ENCODE measurements around the gene INSRR.

Gene INSRR

DNA sequence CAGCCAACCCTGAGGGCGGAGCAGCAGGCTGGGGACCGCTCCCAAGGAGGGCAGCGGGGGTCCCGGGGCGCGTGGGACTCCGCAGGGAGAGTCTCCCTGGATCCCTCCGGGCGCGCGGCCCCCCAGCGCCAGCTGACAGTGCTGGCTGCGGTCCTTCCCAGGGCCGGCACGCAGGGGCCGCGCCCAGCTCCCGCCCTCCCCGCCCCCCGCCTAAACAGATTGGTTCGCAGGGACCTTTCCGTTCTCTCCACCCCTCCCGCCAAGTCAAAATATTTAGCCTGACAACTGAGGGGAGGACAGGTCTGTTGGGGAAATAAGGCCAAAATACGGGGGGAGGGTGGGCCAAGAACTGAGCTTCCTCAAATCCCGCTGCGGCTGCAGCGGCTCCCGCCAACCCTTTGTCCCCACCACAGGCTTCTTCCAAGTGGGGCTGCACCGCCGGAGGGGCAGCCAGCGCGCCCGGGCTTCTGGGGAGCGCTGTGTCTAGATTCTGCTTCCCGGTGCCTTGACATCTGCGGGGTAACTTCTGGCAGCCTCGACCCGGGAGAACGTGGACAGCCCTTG lies at the start of gene INSRR:
TSS of gene INSRR (minus strand) at position 159 of the 564 bp plus-strand sequence. CDS start 496 bp downstream, outside the sequence.
- DNase-seq (ENCODE audit: low read depth) = no peak

DNA sequence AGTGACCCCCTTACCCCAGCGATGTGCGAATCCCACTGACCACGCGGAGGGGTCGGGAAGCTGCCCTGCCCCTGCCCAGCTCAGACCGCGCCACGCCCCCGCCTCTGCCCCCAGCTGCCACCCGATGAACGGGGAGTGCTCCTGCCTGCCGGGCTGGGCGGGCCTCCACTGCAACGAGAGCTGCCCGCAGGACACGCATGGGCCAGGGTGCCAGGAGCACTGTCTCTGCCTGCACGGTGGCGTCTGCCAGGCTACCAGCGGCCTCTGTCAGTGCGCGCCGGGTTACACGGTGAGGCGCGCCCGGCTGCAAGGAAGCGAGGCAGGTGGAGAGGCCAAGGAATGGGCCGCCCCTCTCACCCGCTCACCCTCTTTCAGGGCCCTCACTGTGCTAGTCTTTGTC lies 49.6 kb upstream of the INSRR start:
- no peak for DNase-seq (ENCODE audit: low read depth)

DNA sequence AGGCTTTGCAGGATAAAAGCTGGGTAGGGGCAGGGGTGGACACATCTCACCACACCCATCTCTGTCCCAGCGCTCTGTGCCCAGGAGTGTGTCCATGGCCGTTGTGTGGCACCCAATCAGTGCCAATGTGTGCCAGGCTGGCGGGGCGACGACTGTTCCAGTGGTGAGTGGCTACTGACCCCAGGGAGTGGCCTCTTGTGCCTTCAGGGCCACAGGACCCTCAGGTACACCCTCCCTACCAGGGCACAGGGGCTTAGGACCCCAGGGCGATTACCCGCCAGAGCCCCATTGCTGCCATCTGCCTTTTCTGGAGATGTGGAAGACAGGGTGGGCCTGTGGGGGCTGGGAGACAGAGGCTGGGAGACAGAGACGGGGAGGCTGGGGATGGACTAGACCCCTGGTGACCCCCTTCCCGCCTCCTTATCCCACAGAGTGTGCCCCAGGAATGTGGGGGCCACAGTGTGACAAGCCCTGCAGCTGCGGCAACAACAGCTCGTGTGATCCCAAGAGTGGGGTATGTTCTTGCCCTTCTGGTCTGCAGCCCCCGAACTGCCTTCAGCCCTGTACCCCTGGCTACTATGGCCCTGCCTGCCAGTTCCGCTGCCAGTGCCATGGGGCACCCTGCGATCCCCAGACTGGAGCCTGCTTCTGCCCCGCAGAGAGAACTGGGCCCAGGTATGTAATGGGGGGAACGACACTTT lies 47.4 kb upstream of the INSRR start:
- DNase-seq (ENCODE audit: low read depth) = no peak

DNA sequence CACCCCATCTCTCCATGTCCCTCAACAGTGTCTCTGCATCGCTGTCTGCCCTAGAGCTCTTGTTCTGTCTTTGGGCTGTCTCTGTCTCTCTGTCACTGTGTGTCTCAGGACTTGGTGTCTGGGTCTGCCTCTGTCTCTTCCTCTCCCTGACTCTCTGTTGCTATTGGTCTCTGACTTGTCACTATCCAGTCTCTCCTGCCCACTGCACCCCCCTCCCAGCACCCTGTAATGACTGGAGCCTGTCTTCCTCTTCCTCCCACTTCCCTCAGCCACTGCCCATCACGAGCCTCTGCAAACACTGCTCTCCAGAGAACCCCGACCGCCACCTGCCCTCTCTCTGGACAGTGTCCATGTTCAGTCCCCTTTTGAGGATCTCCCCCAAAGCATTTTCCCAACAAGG lies 46.7 kb upstream of the INSRR start:
- no peak for DNase-seq (ENCODE audit: low read depth)

DNA sequence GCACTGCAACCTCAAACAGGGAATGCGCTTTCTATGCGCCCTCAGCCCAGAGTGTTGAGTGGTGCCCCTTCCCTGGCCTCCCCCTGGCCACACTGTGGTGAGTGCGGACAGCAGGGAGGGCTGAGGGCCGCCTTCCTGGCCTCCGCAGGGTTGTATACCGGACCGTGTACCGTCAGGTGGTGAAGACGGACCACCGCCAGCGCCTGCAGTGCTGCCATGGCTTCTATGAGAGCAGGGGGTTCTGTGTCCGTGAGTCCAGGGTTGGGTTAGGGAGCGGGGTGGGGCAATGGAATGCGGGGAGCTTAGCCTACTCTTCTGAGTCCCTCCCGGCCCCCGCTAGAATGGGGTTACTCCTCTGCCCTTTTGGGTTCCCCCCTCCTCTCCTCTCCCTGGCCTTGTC lies 46.3 kb upstream of the INSRR start:
- no peak for DNase-seq (ENCODE audit: low read depth)

DNA sequence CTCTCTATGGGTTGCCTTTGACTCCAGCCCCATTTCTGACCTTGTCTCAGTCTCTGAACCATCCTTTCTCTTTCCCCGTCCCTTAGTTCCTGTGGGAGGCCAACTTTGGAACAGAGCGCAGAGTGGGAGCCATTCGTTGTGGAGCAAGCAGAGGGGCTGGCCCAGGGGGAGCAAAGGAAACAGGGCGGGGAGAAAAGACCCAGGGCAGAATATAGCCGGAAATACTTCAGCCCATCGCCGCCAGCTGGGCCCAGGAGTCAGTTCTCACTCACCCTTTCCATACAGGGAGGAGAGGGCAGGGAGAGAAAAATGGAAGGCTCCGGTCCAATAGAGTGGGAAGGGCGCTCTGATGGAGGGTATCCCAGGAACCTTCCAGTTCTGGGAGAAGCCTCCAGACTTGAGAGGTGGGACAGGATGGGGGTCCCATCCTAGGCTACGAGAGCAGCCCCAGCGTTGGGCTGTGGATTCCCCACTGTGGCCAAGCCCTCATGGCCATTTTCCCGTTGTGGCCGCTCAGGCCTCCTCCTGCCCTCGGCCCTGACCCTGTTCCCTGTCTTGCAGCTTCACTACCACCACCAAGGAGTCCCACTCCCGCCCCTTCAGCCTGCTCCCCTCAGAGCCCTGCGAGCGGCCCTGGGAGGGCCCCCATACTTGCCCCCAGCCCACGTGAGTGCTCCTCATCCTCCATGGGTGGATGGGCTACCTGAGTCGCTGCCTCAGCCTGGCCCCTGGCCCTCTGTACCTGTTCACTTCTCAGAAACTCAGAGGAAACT lies 45.5 kb upstream of the INSRR start:
- DNase-seq (ENCODE audit: low read depth) = no peak

DNA sequence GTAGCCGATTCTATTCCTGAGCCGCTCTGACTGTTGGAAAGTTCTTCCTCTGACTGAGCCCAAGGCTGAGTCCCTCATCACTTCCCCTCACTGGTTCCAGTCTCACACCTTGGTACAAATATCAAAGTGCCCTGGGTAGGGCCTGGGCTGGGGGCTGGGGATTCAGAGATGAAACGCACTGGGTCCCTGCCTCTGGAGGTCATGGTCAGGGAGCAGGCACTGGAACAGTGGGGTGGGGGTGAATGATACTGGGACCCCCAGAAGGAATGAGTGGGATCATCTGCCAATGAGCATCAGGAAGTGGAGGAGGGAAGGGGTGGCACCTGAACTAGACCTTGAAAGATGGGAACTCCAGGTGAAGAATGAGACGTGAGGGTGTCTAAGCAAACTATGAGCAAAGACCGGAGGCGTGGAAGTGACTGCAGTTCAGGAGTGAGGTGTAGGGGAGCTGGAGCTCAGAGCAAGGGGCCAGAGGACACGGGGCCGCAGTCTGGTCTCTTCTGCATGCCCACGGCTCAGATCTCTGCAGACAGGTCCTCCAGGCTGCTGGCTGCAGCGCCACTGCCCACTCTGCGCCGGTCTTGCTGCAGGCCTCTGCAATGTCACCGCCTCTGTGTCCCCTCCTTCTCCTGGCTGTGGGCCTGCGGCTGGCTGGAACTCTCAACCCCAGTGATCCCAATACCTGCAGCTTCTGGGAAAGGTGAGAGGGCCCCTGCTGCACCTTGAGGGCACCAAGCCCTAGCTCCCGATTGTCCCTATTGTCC lies 44.6 kb upstream of the INSRR start:
- DNase-seq (ENCODE audit: low read depth) = no peak

DNA sequence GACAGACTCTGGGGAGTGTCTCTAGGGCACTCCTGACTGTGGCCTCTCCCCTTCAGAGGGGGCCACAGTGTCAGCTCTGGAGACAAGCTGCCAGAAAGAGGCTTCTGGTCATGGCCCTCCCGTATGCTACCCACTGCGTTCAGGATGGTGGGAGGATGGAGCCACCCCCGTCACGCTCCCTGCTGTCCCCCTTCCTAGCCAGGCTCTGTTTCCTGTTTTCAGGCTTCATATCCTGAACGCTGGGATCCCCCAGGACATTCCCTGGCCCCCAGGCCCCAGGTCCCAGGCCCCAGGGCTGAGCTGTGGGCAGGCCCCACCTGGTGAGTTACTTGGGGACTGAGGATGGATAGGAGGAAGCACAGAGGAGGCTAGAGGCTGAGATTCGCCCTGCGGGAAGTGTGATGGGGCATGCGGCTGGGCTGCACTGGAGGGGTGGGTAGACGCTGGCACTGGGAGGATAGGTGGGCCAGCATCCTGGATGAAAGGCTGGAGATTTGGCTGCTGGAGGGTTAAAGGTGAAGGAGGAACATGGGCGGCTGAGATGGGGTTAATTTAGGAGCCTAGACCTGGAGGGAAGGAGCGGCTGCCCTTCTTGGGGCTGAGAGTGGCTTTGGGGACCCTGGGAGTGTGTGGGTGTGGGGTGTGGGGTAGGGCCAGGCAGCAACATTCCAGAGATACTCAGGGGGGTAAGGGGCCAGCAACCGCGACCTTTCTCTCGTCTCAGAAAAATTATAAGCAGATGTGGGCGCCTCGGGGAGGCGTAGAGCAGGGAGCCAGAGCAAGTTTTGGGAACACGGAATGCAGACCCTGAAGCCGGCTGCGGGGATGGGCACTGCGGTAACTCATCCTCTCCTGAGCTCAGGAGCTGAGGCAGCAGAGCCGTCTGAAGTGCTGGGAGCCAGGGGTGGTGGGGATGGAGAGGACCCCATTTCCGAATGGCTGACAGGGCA lies 43.3 kb upstream of the INSRR start:
- no peak for DNase-seq (ENCODE audit: low read depth)

DNA sequence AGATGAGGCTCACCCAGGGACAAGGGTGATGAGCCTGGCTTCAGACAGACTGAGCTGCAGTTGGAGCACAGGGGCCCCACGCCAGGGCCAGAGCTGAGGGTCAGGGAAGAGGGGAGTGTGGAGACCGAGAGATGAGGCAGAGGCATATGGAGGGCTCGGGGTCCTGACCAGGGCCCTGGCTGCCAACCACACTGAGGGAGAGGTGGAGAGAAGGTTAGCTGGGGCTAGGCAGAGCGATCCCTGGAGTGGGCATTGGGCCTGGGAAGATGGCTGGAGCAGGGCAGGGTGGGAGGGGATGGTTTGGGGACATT lies 42.6 kb upstream of the INSRR start:
- DNase-seq (ENCODE audit: low read depth) = no peak

DNA sequence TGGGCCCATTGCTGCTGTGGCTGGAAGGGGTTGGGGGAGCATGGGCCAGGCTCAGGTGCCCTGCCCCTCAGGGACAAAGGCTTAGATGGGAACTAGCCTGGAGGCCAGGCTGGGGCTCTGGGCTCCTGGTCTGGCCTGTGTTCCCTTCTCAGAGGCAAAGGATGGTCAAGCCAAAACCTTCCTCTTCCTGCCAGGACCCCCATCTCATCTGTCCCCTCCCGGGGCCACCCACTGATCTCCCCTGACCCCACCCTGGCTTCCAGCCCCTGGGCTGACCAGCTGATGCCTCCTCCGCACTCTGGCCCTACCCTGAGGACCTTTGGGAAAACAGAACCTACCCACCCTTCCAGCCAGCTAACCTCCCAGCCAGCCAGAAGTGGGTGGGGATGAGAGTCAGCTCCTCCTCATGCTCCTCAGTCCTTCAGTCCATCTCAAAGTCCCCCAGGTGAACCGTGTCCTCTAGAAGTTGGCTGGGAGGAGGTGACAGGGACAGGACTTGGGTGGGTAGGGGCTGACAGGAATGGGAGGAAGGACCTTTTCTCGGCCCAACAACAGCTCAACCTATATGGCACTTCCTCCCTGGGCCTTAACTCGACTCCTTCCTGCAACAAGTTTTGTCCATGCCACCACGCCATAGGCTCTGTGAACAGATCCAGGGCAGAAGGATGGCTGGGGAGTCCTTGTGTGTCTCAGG lies 42.1 kb upstream of the INSRR start:
- DNase-seq (ENCODE audit: low read depth) = no peak

DNA sequence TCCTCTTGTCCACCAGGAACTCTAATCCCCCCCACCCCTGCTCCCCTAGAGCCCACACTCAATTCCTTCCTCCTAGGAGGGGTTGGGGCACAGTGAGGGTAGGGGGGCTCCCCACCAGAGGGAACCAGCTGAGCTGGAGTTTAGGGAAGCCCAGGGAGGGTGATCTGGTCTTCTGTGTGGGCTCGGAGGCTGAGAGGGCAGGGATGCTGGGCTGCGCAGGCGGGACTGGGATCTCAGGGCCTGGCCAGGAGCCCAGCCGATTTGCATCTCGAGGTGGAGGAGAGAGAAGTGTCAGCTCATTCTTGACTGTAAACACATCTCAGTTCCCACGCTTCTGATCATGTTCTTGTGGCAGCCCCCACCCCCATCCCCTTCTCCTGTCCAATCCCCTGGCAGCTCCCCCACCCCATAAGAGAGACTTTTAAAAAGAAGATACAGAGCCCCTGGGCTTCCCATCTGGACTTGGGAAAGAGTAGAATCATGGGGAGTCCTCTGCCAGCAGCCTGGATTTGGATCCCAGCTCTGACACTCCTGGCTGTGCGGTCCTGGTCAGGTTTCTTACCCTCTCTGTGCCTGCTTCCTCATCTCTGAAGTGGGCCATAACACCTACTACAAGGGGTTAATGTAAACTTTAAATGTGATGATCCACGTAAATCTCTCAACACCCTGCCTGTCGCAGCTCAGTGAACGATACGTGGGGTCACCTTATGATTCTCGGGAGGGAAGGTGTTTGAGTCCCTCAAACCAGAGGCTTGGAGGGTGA lies 41.2 kb upstream of the INSRR start:
- no peak for DNase-seq (ENCODE audit: low read depth)

DNA sequence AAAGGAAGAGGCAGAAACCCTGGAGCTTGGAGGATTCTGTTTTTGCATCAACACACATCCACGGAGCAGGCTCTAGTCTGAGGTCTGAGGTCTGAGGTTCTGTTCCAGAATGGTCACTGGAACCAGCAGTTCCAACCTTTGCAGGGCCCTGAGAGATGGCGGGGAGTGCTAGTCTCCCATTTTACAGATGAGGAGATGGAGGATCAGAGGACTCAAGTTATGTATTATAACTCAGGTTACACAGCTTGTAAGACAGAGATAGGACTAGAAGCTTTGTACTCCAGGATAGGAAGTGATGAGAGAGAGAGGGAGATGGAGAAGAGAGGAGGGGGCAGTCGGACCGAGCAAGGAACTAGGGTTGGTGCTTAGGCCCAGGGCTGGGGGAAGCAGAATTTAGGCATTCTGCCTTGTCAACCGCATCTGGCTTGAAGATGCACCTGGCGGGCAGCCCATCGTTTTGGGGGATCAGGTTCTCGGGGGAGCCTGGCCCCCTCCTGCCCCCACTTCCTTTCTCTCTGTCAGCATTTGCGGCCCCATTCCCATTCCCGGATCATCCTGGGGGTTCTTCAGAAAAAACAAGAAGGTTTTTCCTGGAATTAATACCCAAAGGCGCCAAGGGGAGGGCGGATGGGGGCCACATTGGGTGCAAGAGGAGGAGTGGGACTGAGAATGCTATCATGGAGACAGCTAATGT lies 40.2 kb upstream of the INSRR start:
- DNase-seq (ENCODE audit: low read depth) = no peak

DNA sequence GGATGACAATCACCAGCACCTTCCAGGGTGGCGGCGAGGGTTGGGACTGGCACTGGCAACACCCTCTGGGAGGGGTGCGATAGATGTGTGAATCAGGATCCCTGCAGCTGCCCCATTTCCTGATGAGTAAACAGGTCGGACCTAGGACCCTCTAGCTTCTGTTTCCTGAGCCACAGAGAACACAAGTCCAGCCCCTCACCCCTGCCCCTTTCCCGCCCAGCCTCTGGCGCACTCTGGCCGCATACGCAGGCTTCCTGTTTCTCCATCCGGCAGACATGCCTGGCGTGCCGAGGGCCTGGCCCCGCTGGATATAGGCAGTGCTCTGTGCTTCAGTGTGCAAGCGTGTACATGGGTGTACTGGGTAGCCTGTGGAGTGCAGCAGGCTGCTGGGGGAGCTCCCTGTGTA lies 39.2 kb upstream of the INSRR start:
- DNase-seq (ENCODE audit: low read depth) = no peak

DNA sequence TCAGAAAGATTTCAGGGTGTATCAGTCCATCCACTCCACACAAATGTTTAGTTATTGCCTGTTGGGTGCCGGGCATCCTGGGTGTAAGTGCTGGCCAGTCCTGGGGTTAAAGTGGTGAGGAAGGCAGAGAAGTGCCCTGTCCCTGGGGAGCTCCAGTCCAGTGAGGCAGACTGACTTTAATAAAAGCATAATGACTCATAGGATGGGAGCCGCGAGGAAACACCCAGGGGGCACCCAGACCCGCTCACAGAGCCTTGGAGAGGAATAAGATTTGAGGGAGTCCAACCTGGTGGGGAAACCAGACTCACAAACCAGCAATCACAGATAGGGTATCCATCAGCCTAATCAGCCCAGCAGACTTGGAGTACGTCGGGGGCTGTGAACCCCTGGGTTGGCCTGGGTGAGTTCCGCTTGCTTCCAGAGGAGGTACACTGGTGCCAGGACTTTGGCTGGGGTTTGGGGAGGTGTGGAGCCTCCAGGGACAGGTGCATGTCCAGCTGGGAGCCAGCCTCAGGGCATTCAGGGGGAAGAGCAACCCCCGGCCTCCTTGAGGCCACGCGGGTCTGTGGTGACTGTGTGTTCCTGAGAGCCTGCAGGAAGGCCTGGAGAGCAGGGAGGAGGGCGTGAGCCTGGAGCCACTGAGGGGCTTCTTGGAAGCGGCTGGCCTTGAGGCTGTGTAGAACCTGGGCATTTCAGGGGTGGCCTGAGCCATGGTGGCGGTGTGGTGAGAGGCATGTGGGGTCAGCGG lies 38.3 kb upstream of the INSRR start:
- no peak for DNase-seq (ENCODE audit: low read depth)

DNA sequence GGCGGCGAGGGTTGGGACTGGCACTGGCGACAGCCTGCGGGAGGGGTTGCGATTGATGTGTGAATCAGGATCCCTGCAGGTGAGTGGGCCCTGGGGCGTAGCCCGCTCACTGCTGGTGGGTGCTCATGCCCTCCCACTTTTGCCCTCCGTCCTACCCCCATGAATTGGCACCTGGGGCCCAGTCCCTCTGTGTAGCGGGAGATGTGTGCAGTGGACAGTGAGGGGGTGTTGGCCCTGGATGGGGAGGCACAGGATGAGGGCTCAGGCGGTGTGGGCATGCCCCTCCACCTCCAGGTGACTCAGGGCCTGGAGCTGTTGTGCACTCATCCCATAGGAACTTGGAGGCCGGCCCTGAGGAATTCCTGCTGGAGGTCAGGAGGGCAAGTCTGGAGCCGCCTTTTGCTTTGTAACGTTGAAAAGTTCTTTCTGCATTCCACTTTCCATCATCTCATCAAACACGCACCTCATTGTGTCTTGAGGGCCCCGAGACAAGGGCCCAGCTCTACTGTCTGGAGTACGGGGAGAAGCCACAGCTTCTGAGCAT lies 37.6 kb upstream of the INSRR start:
- DNase-seq (ENCODE audit: low read depth) = peak; percentile 70

DNA sequence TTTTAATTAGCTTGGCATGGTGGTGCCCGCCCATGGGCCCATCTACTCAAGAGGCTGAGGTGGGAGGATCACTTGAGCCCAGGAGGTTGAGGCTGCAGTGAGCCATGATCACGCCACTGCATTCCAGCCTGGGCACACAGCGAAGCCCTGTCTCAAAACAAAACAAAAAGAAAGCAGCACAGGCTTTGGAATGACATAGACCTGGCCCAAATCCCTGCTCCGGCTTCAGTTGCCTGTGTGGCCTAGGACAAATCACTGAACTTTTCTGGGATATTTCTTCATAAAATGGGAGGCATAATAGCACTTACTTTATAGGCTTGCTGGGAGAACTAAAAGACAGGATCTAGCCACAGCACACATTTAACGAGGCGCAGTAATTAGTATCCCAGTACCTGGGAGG lies 37.0 kb upstream of the INSRR start:
- DNase-seq (ENCODE audit: low read depth) = no peak

DNA sequence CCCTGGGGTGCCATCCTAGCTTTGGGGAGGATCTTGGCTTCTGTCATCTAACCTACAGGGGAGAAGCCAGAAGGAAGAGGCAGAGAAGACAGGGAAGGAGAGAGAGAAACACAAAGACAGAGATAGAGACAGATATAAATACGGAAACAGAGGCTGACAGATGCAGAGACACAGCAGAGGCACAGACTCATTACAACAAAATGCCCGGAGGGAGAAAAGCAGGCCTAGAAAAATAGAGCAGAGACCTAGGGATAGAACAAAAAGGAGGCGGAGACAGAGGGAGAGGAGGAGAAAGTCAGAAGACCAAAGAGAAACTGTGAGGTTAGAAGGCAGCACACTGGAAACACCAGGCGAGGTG lies 36.5 kb upstream of the INSRR start:
- DNase-seq (ENCODE audit: low read depth) = no peak

DNA sequence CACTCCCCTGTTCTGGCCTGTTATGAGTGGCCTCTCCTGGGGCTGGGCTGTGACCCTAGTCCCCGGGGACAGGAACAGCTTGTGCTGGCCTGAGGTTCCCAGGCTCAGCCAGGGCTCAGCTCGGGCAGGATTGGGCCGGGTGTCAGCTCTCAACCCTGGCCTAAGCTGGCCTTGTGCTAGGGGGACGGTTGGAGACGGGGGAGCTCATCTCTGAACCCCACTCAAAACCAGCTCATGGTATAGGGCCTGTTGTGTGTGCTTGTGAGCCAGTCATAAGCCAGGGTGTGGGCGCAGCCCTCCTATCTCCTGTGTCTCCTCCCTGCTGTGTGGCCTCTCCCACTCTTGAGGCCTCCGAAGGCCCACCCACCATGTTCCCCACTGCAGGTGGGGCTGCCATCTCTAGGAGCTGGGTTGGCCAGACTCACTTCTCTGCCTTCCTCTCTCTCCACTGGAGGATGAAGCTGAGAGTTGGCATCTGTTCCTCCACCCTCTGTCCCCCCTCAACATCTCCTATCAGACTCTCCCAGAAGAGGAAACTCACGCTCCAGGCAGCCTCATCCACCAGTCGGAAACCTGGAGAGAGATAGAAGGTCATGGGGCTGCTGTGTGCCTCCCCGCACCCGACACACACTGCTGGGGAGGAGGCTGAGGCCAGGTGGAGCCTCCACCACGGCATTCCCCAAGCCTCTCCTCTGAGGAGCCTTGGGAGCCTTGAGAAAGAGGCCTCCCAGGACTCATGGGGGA lies 36.0 kb upstream of the INSRR start:
- DNase-seq (ENCODE audit: low read depth) = no peak
